ENCODE measurements around the gene BICC1. TPM values are rescaled to one million over a fixed set of nuclear protein-coding genes. Genes with fewer than 3 reads are reported as not detected.

The BICC1 gene
- total RNA-seq, 1 experiment from 2014 or later = 39.1 TPM

GRCh38 chr10:58647376-58648112 is 134.9 kb downstream of the BICC1 start:
- DNase-seq (ENCODE audit: low read depth) = peak; percentile 72

DNA sequence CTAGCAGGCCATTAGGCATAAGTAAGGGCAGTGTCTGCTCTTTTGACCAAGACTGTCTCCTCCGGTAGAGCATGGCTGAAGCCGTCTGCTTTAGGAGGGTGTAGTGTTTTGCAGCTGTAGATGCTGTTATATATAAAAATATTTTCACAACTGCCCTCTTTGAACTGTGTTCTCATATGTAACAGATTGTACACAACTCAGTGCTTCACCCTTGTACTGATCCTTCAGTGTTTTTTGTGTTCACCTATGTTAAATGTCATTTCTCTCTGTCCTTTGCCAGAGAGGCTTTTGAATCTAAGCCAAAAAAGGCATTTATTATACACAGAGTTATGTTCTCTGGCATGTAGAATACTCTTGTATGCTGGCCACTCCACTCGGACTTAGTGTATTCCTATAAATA is 135.5 kb downstream of the BICC1 start:
- no peak for DNase-seq (ENCODE audit: low read depth)

- DNase-seq (ENCODE audit: low read depth) = peak; percentile 82
These were observed 138.4 kb downstream of the BICC1 start for GRCh38 chr10:58651040-58651439.

DNA sequence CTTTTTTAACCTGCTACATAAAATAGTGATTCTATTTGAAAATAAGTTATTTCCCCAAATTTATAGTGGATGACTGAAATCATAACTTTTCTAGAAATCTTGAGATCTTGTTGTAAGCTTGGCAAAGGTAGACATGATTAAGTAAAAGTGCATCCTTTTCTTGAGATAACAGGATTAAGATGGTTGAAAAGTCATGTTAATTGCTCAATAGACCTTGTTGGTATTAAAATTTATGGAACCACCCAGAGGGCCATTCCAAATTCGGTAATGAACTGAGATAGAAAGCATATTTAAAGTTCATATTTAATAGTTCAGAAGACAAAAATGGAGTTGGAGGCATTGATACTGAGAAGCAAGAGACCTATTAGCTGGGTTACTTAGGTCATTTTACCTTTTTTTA is 139.1 kb downstream of the BICC1 start:
- no peak for DNase-seq (ENCODE audit: low read depth)

- peak; percentile 62 for DNase-seq (ENCODE audit: low read depth)
These were observed 140.5 kb downstream of the BICC1 start for GRCh38 chr10:58653139-58653538.

DNA sequence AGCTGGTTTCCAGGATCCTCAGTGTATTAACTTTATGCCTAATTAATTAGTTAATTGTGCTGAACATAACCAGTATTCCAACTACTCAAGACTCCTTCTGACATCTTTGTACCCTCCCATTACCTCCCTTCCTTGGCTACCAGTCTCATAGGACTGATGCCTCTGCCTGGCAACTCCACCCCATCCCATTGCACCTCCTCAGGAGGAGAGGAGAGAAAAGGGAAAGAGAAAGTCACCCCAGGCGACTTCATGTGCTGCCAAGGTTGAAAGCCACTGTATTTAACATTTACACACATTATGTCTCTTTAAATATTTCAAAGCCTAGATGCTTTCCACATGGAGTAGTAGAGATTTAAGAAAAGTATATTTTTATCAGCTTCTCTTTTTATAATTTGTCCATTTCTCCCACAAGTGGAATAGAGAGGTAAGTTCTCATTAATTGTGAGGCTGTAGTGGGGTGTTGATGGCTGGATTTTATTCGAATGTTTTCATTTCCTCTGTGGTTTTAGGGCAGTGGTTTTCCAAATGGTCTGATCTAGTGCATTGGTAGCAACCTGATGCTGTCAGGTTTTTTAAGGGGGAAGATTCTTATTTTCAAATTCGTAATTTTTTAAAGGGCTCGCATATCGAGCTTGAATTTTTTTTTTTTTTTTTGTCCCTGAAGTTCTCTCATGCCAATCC is 148.0 kb downstream of the BICC1 start:
- peak; percentile 82 for DNase-seq (ENCODE audit: low read depth)

DNA sequence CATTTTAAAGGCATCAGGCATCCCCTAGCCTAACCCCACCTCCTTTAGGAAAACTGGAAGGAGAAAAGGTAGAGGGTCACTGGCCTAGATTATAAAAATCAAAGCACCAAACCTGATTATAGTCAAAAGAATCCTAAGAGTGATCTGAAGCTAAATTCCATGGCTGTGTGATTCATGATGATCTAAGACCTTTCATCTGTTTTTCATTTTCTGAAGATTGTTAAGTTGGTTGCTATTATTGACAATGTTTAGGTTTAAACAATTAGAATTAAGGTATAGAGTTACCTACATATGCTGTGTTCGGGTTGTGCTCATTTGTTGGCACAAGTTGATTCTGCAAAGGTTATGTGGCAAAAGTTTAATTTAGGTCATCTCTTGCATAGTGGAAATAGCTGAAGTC is 148.7 kb downstream of the BICC1 start:
- DNase-seq (ENCODE audit: low read depth) = peak; percentile 59

DNA sequence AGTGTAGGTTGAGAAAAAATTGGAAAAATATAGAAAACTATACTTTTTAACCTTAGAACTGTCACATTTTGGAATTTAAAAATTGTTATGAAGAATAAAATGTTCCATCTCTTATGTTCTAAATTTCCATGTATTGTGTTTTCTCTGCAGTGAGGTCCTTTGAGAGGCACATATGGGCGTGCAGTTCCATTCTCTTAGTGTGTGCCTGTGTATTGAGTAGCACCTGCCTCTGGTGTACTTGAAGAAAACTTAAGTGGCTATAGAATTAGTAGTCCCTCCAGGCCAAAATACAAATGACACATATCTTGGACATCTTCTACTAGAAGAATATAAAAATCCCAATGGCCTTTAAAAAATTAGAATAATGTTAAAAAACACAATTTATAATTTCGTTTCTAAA is 149.2 kb downstream of the BICC1 start:
- no peak for DNase-seq (ENCODE audit: low read depth)

GRCh38 chr10:58662314-58662713 is 149.6 kb downstream of the BICC1 start:
- DNase-seq (ENCODE audit: low read depth) = peak; percentile 93

DNA sequence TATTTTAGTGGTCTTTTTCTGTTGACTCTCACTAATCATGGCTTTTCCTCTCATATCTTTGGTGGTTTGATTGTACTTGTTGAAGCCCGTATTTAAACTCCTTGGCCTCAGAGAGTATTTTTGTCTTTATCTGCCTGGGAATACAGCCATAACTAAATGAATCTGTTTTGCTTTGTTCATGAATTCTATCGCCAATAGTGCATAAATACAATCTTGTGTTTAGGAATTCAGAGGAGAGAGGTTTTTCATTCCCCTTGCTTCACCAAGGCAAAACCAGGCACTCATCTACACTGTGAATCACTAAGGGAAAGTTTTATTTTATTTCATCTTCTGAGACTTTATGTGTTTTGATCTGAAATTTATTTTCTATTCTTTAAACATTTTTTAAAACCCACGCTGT is 152.7 kb downstream of the BICC1 start:
- DNase-seq (ENCODE audit: low read depth) = no peak

DNA sequence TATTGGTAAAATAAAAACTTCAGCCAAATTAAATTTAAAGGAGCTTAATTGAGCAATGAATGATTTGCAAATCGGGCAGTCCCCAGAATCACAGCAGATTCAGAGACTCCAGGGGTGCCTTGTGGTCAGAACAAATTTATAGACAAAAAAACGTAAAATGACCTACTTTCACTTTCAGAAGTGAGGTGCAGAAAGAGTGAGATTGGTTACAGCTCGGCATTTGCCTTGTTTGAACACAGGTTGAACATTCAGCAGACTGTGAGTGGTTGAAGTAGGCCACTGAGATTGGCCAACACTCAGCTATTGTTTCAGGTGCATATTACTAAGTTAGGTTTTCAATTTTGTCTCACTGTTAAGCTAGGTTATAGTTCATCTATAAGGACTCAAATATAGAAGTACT is 153.4 kb downstream of the BICC1 start:
- peak; percentile 55 for DNase-seq (ENCODE audit: low read depth)

GRCh38 chr10:58667658-58668310 is 155.1 kb downstream of the BICC1 start:
- no peak for DNase-seq (ENCODE audit: low read depth)

- DNase-seq (ENCODE audit: low read depth) = no peak
These were observed 160.2 kb downstream of the BICC1 start for GRCh38 chr10:58672845-58673244.

GRCh38 chr10:58674251-58674650 is 161.6 kb downstream of the BICC1 start:
- DNase-seq (ENCODE audit: low read depth) = no peak

DNA sequence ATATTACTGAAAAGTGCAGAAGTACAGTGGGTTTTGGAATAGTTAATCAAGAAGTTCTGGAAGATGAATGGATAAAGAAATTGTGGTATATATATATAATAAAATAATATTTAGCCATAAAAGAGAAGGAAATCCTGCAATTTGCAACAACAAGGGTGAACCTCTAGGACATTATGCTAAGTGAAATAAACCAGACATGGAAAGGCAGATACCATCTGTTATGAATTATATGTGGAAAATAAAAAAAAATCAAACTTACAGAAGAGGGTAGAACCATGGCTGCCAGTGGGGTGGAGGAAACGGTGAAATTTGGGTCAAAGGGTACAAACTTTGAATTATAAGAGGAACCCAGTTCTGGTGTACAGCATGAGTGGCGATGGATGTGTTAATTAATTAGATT is 162.6 kb downstream of the BICC1 start:
- DNase-seq (ENCODE audit: low read depth) = no peak

DNA sequence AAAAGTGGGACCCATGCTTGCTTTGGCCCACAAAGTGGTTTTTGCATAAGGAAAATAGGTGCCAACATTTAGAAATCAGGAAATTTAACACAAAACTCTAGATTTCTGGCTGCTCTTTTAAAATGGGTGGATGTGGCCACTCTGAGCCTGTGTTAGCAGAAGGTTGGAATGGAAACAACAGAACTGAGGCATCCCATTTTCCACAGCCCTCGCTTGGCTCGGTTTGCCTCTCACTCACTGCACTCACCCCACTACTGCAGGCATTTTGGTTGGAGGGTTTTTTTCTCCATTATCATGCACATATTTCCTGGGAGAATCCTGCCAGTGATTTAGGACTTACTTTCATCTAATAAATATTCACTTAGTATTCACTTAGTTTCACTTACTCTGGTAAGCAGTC is 178.9 kb downstream of the BICC1 start:
- DNase-seq (ENCODE audit: low read depth) = no peak

- DNase-seq (ENCODE audit: low read depth) = no peak
These were observed 181.2 kb downstream of the BICC1 start for GRCh38 chr10:58693919-58694318.

DNA sequence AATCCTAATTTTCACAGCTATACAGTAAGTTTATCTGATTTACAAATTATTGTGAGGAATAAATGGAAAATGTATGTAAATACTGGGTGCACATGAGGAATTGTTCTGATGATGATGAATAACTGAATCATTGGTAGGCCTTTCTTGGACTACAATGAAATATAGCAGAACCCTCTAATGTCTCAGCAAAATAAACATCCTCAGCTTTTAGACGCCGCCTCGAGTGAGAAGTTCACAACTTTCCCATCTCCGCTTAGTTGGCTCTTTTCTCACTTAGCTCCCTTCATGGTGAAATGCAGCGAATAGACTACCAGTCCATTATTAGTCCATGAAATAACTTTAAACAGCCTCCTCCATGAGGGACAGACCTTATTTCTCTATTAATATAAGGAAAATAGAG is 182.3 kb downstream of the BICC1 start:
- DNase-seq (ENCODE audit: low read depth) = no peak

DNA sequence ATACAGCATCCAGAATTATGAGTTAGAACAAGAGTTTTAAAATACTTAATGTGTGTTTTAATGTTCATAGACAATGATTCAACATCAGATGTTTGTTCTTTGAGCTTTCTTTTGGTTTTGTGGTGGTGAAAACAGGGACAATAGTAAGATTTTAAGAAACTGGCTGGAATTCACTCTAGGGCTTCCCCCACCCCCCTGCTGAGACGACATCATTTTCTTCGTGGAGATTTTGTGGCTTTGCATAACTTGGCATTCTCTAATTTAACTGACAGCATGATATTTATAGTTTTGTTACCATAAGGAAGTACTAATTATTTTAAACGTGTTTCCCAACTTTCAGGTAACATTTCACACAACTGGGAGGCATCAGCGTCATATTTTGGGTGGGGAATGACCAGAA is 184.1 kb downstream of the BICC1 start:
- DNase-seq (ENCODE audit: low read depth) = peak; percentile 51

DNA sequence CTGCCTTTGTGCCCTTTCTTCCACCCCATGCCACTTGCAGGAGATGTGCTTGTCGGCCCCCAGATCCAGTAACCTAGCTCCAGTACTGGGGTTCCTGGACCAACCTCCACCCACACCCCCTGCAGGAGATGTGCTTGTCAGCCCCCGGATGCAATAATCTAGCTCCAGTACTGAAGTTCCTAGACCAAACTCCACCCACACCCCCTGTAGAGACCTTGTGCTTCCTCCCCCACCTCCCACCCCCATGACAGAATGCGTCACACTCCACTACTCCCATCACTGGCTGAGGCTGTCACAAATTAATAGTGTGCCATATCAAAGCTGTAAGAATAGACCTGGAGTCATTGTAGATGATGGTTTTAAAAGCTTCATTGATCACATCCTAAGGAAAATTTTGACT is 185.0 kb downstream of the BICC1 start:
- DNase-seq (ENCODE audit: low read depth) = no peak

DNA sequence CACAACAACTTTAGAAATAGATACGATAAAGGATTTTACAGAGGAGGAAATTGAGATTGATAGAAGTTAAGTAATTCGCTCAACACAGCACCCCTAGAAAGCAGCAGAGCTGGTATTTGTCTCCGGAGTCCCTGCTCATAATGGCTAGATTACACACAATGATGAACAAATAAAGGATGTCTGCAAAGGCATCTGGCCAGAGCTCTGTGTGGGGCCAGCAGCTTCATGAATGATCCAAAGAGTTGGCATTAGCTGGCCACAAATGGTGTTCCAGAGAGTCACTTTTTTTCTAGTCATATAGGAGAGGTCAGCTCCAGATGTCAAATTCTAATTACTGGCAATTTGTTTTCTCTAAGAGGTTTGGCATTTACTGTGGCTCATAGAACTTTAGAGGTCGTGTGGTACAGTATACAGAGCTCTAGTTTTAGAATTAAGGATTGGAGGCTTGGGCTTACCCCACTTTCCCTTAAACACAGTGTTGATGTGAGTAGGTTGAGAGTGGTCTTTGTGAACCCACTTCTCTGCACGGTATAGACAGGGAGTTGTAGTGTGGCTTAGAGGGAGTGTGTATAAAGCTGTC is 186.2 kb downstream of the BICC1 start:
- peak; percentile 92 for DNase-seq (ENCODE audit: low read depth)

DNA sequence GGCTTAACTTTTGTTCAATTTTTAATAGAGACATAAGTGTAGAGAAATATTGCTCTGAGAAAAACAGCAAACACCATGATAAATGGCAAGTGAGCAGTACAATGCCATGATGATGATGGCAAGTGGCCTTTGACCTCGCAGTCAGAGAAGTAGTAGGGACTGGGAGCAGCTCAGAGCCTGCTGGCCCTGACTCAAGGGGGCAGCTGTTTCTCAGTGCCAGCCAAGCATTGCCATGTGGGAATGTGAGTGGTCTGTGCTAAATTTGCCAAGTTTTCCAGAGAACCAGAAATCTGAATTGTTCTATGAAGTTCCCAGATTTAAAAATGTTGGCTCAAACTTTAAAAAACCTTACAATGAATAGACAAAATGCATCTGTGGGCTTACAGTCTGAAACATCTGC is 187.9 kb downstream of the BICC1 start:
- DNase-seq (ENCODE audit: low read depth) = peak; percentile 40

All from M059J (cell line).